GM21529 (cell line): ENCODE measurements around the gene FAN1.
"Not testable (repeated sequence)": the region's sequence is repeated elsewhere in the genome, so short reads cannot be mapped to it uniquely, and the experiment has no call there.

Source experiments
- ATAC-seq: cut with Tn5 transposase; IDR thresholded peaks from one replicate; pipeline ENCODE4 v1.9.1; 2021; ENCODE audit not compliant: unreplicated experiment

The FAN1 gene

GRCh38 chr15:30903497-30904187 lies at the start of gene FAN1:
FAN1 (plus strand) TSS chr15:30903915; CDS start chr15:30904664, 749 bp downstream.
- ATAC-seq: peak; percentile 91

GRCh38 chr15:30859091-30859874 lies 44.4 kb upstream of the FAN1 start:
- ATAC-seq: no peak

- no peak for ATAC-seq
Observed at GRCh38 chr15:30865257-30865656, 38.5 kb upstream of the FAN1 start.

- ATAC-seq: no peak
Observed at GRCh38 chr15:30870681-30871080, 33.0 kb upstream of the FAN1 start.

- ATAC-seq: no peak
Observed at GRCh38 chr15:30872341-30872748, 31.4 kb upstream of the FAN1 start.

- ATAC-seq: no peak
Observed at GRCh38 chr15:30877070-30877469, 26.6 kb upstream of the FAN1 start.

- no peak for ATAC-seq
Observed at GRCh38 chr15:30878515-30878914, 25.2 kb upstream of the FAN1 start.

GRCh38 chr15:30882849-30883433 lies 20.8 kb upstream of the FAN1 start:
- no peak for ATAC-seq

GRCh38 chr15:30883666-30884065 lies 20.0 kb upstream of the FAN1 start:
- ATAC-seq: not testable (repeated sequence)

- no peak for ATAC-seq
Observed at GRCh38 chr15:30885814-30886213, 17.9 kb upstream of the FAN1 start.

- ATAC-seq: no peak
Observed at GRCh38 chr15:30889196-30889595, 14.5 kb upstream of the FAN1 start.

GRCh38 chr15:30895461-30896210 lies 8.1 kb upstream of the FAN1 start:
- no peak for ATAC-seq

GRCh38 chr15:30896211-30896606 lies 7.5 kb upstream of the FAN1 start:
- no peak for ATAC-seq

- ATAC-seq: no peak
Observed at GRCh38 chr15:30901889-30902288, 1.8 kb upstream of the FAN1 start.

GRCh38 chr15:30904812-30905211 lies 1.1 kb downstream of the FAN1 start:
- no peak for ATAC-seq

GRCh38 chr15:30905821-30906220 lies 2.1 kb downstream of the FAN1 start:
- ATAC-seq: no peak

- no peak for ATAC-seq
Observed at GRCh38 chr15:30906366-30906765, 2.7 kb downstream of the FAN1 start.

GRCh38 chr15:30913761-30914160 lies 10.0 kb downstream of the FAN1 start:
- no peak for ATAC-seq

GRCh38 chr15:30917013-30917412 lies 13.3 kb downstream of the FAN1 start:
- ATAC-seq: no peak

GRCh38 chr15:30917675-30918074 lies 14.0 kb downstream of the FAN1 start:
- ATAC-seq: no peak

GRCh38 chr15:30918366-30918765 lies 14.7 kb downstream of the FAN1 start:
- ATAC-seq: no peak
